ENCODE data around the gene NCAN. TPM values are rescaled to one million over a fixed set of nuclear protein-coding genes. Genes with fewer than 3 reads are reported as not detected.

Gene NCAN
- total RNA-seq, 4 donors from 2014 or later: not detected

GRCh38 chr19:19259741-19260140 lies 48.0 kb downstream of the NCAN start:
- Histone ChIP-seq H3K36me3 (no peaks in the 10 kb centered on the region), H3K27me3 (peaks cover 0 to 93% (median 17%) of the 10 kb centered on the region in 4 donors), H3K9me3 (peaks cover 0 to 5% (median 0%) of the 10 kb centered on the region in 3 donors), H3K4me3 (no peak overlapping the region), H3K4me1 (peaks cover 7 to 11% (median 7%) of the 10 kb centered on the region in 3 donors), H3K27ac (no peak overlapping the region)
- intact Hi-C loops (cut with DNase I): no loop called here
- TF ChIP-seq POLR2A (IDR thresholded peaks at IDR 0.05): no peak
- no peak for TF ChIP-seq CTCF (IDR thresholded peaks at IDR 0.05)
- 69 to 82% methylated on average over 2 of the region's 2 CpGs for WGBS, 2 donors
- no peak for DNase-seq

GRCh38 chr19:19260417-19261214 lies 48.9 kb downstream of the NCAN start:
- Histone ChIP-seq H3K36me3 (no peaks in the 10 kb centered on the region), H3K4me1 (peaks cover 7 to 11% (median 7%) of the 10 kb centered on the region in 3 donors), H3K9me3 (peaks cover 0 to 5% (median 0%) of the 10 kb centered on the region in 3 donors), H3K4me3 (no peak overlapping the region), H3K27me3 (peaks cover 0 to 85% (median 16%) of the 10 kb centered on the region in 4 donors), H3K27ac (no peak overlapping the region)
- intact Hi-C loops (cut with DNase I): no loop called here
- DNase-seq: no peak
- no peak for TF ChIP-seq POLR2A (IDR thresholded peaks at IDR 0.05)
- no peak for TF ChIP-seq CTCF (IDR thresholded peaks at IDR 0.05)
- WGBS, 2 donors: 88 to 90% methylated on average over 6 to 7 of the region's 36 CpGs

- peaks cover 7 to 11% (median 7%) of the 10 kb centered on the region in 3 donors for H3K4me1 ChIP-seq
- no peak for TF ChIP-seq POLR2A (IDR thresholded peaks at IDR 0.05)
- TF ChIP-seq CTCF (IDR thresholded peaks at IDR 0.05): no peak
- H3K9me3 ChIP-seq: peaks cover 0 to 5% (median 0%) of the 10 kb centered on the region in 3 donors
- intact Hi-C loops (cut with DNase I): no loop called here
- H3K27me3 ChIP-seq: peaks cover 0 to 75% (median 16%) of the 10 kb centered on the region in 4 donors
- H3K4me3 ChIP-seq: peak overlapping the region in 2 of 4 donors; percentile 31 to 50
- no peak for DNase-seq
- WGBS, 2 donors: 4 to 7% methylated on average over 18 to 21 of the region's 52 CpGs
- no peaks in the 10 kb centered on the region for H3K36me3 ChIP-seq
- H3K27ac ChIP-seq: no peak overlapping the region
Observed at GRCh38 chr19:19261350-19262189, 49.8 kb downstream of the NCAN start.

GRCh38 chr19:19262190-19263057 lies 50.7 kb downstream of the NCAN start:
- H3K4me1 ChIP-seq: peaks cover 7 to 11% (median 7%) of the 10 kb centered on the region in 3 donors
- no peak for DNase-seq
- H3K27ac ChIP-seq: no peak overlapping the region
- TF ChIP-seq CTCF (IDR thresholded peaks at IDR 0.05) (no peak), POLR2A (IDR thresholded peaks at IDR 0.05) (no peak)
- 4 to 7% methylated on average over 6 to 15 of the region's 31 CpGs for WGBS, 2 donors
- peaks cover 0 to 5% (median 0%) of the 10 kb centered on the region in 3 donors for H3K9me3 ChIP-seq
- peaks cover 0 to 67% (median 16%) of the 10 kb centered on the region in 4 donors for H3K27me3 ChIP-seq
- no peaks in the 10 kb centered on the region for H3K36me3 ChIP-seq
- no peak overlapping the region for H3K4me3 ChIP-seq
- intact Hi-C loops (cut with DNase I): no loop called here

All from esophagus squamous epithelium (tissue), 5 donors.